AG09309 (cell line): ENCODE measurements around the gene SPO11.
"Not testable (repeated sequence)": the region's sequence is repeated elsewhere in the genome, so short reads cannot be mapped to it uniquely, and the experiment has no call there.

ENCODE experiments used
- DNase-seq: peaks from one replicate; pipeline ENCODE4 v3.0.0-alpha.2; 2010; ENCODE audit warnings: low read depth
- H3K4me3 ChIP-seq: 2 replicates; pipeline ENCODE4 v1.5.1; 2011; ENCODE audit warnings: mild to moderate bottlenecking, low read depth, low read length, moderate library complexity; ENCODE audit not compliant: control insufficient read depth
- CTCF ChIP-seq: IDR thresholded peaks from 2 replicates; pipeline ENCODE4 v1.5.1; 2011; ENCODE audit warnings: mild to moderate bottlenecking, low read depth, low read length, inconsistent platforms; ENCODE audit not compliant: insufficient read depth, control insufficient read depth; ENCODE audit errors: missing control alignments

The SPO11 gene

GRCh38 chr20:57346477-57346876 lies 16.9 kb downstream of the SPO11 start:
- peak; percentile 74 for TF ChIP-seq CTCF
- no peak overlapping the region for H3K4me3 ChIP-seq
- peak; percentile 64 for DNase-seq

- H3K4me3 ChIP-seq = no peak overlapping the region
- DNase-seq = no peak
- no peak for TF ChIP-seq CTCF
These were observed 17.8 kb downstream of the SPO11 start for GRCh38 chr20:57347393-57347792.

DNA sequence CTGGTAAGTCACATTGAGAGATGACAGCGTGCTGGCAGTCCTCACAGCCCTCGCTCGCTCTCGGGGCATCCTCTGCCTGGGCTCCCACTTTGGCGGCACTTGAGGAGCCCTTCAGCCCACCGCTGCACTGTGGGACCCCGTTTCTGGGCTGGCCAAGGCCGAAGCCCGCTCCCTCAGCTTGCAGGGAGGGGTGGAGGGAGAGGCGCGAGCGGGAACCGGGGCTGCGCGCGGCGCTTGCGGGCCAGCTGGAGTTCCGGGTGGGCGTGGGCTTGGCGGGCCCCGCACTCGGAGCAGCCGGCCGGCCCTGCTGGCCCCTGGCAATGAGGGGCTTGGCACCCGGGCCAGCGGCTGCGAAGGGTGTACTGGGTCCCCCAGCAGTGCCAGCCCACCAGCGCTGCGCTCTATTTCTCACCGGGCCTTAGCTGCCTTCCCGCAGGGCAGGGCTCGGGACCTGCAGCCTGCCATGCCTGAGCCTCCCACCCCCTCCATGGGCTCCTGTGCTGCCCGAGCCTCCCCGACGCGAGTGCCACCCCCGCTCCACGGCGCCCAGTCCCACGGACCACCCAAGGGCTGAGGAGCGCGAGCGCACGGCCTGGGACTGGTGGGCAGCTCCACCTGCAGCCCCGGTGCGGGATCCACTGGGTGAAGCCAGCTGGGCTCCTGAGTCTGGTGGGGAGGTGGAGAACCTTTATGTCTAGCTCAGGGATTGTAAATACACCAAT lies 18.8 kb downstream of the SPO11 start:
- not testable (repeated sequence) for H3K4me3 ChIP-seq

DNA sequence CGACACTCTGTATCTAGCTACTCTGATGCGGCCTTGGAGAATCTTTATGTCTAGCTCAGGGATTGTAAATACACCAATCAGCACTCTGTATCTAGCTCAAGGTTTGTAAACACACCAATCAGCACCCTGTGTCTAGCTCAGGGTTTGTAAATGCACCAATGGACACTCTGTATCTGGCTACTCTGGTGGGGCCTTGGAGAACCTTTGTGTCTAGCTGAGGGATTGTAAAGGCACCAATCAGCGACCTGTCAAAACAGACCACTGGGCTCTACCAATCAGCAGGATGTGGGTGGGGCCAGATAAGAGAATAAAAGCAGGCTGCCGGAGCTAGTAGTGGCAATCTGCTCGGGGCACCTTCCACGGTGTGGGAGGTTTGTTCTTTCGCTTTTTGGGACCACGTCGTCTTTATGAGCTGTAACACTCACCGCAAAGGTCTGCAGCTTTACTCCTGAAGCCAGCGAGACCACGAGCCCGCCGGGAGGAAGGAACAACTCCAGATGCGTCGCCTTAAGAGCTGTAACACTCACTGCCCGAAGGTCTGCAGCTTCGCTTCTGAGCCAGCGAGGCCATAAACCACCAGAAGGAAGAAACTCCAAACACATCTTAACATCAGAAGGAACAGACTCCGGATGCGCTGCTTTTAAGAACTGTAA lies 19.4 kb downstream of the SPO11 start:
- H3K4me3 ChIP-seq = not testable (repeated sequence)

More for the DNA sequence above, 18.8 kb downstream of the SPO11 start:
- DNase-seq = not testable (repeated sequence)

DNA sequence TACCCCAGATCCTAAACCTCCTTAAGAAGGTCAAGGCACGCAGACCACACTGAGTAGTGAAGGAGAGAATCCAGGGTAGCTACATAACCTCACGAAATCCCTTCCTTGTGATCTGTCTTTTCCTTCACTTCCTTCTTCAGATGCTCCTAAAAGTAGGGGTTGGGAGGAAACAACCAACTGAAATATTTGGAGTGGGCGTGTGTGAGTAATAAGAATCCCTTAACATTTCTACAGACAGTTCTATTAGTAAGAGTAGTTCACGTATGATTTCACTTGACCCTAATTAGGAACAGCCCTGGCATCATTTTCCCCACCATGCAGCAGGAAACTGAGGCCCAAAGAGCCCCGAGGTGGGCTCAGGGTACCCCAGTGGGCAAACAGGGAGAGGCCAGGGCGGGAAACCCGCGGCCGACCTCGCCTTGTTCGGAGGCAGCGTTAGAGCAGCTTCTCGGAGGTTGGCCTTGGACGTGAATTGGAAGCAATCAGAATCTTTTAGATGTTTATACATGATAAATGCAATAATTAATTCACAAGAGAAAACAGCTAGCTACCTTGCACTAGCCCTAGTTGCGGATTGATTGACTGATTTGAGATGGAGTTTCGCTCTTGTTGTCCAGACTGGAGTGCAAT lies 20.6 kb downstream of the SPO11 start:
- no peak overlapping the region for H3K4me3 ChIP-seq
- no peak for TF ChIP-seq CTCF
- DNase-seq = peak; percentile 18

More for the DNA sequence above, 19.4 kb downstream of the SPO11 start:
- DNase-seq = not testable (repeated sequence)

GRCh38 chr20:57350726-57351041 lies 21.1 kb downstream of the SPO11 start:
- peak overlapping the region; percentile 67 for H3K4me3 ChIP-seq
- DNase-seq = not testable (repeated sequence)

GRCh38 chr20:57351042-57351783 lies 21.6 kb downstream of the SPO11 start, which contains the start of gene RAE1:
Gene RAE1 (plus strand): TSS chr20:57351255. CDS start chr20:57354039, 2,784 bp downstream.
- peak; percentile 70 for DNase-seq
- H3K4me3 ChIP-seq = peak within 1 kb of the TSS; percentile 67
- no peak for TF ChIP-seq CTCF

- TF ChIP-seq CTCF = no peak
- peak overlapping the region; percentile 67 for H3K4me3 ChIP-seq
- no peak for DNase-seq
These were observed 22.7 kb downstream of the SPO11 start for GRCh38 chr20:57352305-57352704.
